Stimulated activated CD8-positive, alpha-beta memory T cell treated with anti-CD3 and anti-CD28 coated beads, Interleukin-15, amount 100 ng/mL, for 1 hour (primary cell): Measurements from ENCODE around the gene CD6.

ENCODE experiments used
- DNase-seq: peaks from one replicate; pipeline ENCODE4 v3.0.0-alpha.2; 2020; ENCODE audit warnings: low read depth

Gene CD6

GRCh38 chr11:61026121-61027031 is 54.9 kb downstream of the CD6 start:
- no peak for DNase-seq

GRCh38 chr11:61027141-61027840 is 55.8 kb downstream of the CD6 start:
- DNase-seq, result no peak

- no peak for DNase-seq
Observed at GRCh38 chr11:61028135-61028729, 56.8 kb downstream of the CD6 start.

GRCh38 chr11:61032824-61033223 is 61.3 kb downstream of the CD6 start:
- DNase-seq, result no peak

- DNase-seq, result no peak
Observed at GRCh38 chr11:61033417-61033816, 61.9 kb downstream of the CD6 start.

- no peak for DNase-seq
Observed at GRCh38 chr11:61034111-61034510, 62.6 kb downstream of the CD6 start.

- DNase-seq, result no peak
Observed at GRCh38 chr11:61034704-61035525, 63.4 kb downstream of the CD6 start.

- no peak for DNase-seq
Observed at GRCh38 chr11:61035526-61035835, 64.0 kb downstream of the CD6 start.

GRCh38 chr11:61037441-61038093 is 66.1 kb downstream of the CD6 start:
- no peak for DNase-seq

- DNase-seq, result no peak
Observed at GRCh38 chr11:61039916-61040315, 68.4 kb downstream of the CD6 start.

- peak; percentile 54 for DNase-seq
Observed at GRCh38 chr11:61041755-61042518, 70.5 kb downstream of the CD6 start.

- no peak for DNase-seq
Observed at GRCh38 chr11:61042537-61042936, 71.1 kb downstream of the CD6 start.

- DNase-seq, result no peak
Observed at GRCh38 chr11:61042961-61043540, 71.6 kb downstream of the CD6 start.

- DNase-seq, result no peak
Observed at GRCh38 chr11:61045271-61045670, 73.8 kb downstream of the CD6 start.

- no peak for DNase-seq
Observed at GRCh38 chr11:61046833-61047232, 75.4 kb downstream of the CD6 start.

- no peak for DNase-seq
Observed at GRCh38 chr11:61048368-61049062, 77.0 kb downstream of the CD6 start.

- no peak for DNase-seq
Observed at GRCh38 chr11:61049063-61049377, 77.5 kb downstream of the CD6 start.

- DNase-seq, result no peak
Observed at GRCh38 chr11:61049859-61050258, 78.4 kb downstream of the CD6 start.

GRCh38 chr11:61052182-61052972 is 80.9 kb downstream of the CD6 start:
- no peak for DNase-seq
